Measurements from ENCODE around the gene DIAPH2.
"Not testable (repeated sequence)": the region's sequence is repeated elsewhere in the genome, so short reads cannot be mapped to it uniquely, and the experiment has no call there.

- not testable (repeated sequence) for TF ChIP-seq CTCF (IDR thresholded peaks at IDR 0.05; ENCODE audit: low read length); EZH2 (optimal IDR thresholded peaks at IDR 0.05; ENCODE audit: low read depth, low read length)
Observed at GRCh38 chrX:97409632-97410415, 725.2 kb downstream of the DIAPH2 start.
